MM.1S (cell line): Measurements from ENCODE around the gene CROCC2.

Experiments used
- DNase-seq: peaks from one replicate; pipeline ENCODE4 v3.0.0-alpha.2; 2015
- H2AFZ ChIP-seq: fragments of 300-600 bp; sonication (generic); 2 replicates; pipeline ENCODE4 v1.6.0; 2016; ENCODE audit warnings: antibody characterized with exemption, low read length
- H3F3A ChIP-seq: fragments of 300-600 bp; sonication (generic); 2 replicates; pipeline ENCODE4 v1.6.1; 2016; ENCODE audit warnings: mild to moderate bottlenecking, antibody characterized with exemption, low read length, moderate library complexity, mixed read lengths; ENCODE audit not compliant: insufficient read depth
- H3K27ac ChIP-seq: fragments of 300-600 bp; sonication (generic); 2 replicates; pipeline ENCODE4 v1.5.1; 2016; ENCODE audit warnings: mild to moderate bottlenecking, low read length
- H3K27me3 ChIP-seq: fragments of 300-600 bp; sonication (generic); replicated peaks from 2 replicates; pipeline ENCODE4 v1.6.0; 2016; ENCODE audit warnings: low read length; ENCODE audit not compliant: insufficient read depth
- H3K36me3 ChIP-seq: fragments of 300-600 bp; sonication (generic); replicated peaks from 2 replicates; pipeline ENCODE4 v1.6.1; 2016; ENCODE audit warnings: mild to moderate bottlenecking, low read length, mixed read lengths; ENCODE audit not compliant: insufficient read depth
- H3K4me1 ChIP-seq: fragments of 300-600 bp; sonication (generic); 2 replicates; pipeline ENCODE4 v1.6.1; 2016; ENCODE audit warnings: low read length, mixed read lengths
- H3K4me2 ChIP-seq: fragments of 300-600 bp; sonication (generic); 2 replicates; pipeline ENCODE4 v1.6.0; 2016; ENCODE audit warnings: low read depth, low read length
- H3K4me3 ChIP-seq: fragments of 300-600 bp; sonication (generic); 2 replicates; pipeline ENCODE4 v1.5.1; 2016; ENCODE audit warnings: low read length, mixed read lengths
- H3K79me2 ChIP-seq: fragments of 300-600 bp; sonication (generic); 2 replicates; pipeline ENCODE4 v1.6.1; 2016; ENCODE audit warnings: mixed run types, low read length, mixed read lengths
- H3K9ac ChIP-seq: fragments of 300-600 bp; sonication (generic); 2 replicates; pipeline ENCODE4 v1.6.1; 2016; ENCODE audit warnings: low read length, mixed read lengths
- H3K9me2 ChIP-seq: fragments of 300-600 bp; sonication (generic); replicated peaks from 2 replicates; pipeline ENCODE4 v1.6.1; 2016; ENCODE audit warnings: mild to moderate bottlenecking, low read length, mixed read lengths; ENCODE audit not compliant: insufficient read depth
- H3K9me3 ChIP-seq: fragments of 300-600 bp; sonication (generic); replicated peaks from 2 replicates; pipeline ENCODE4 v1.6.1; 2016; ENCODE audit warnings: mild to moderate bottlenecking, low read length, mixed read lengths; ENCODE audit not compliant: insufficient read depth
- H4K20me1 ChIP-seq: fragments of 300-600 bp; sonication (generic); 2 replicates; pipeline ENCODE4 v1.6.1; 2016; ENCODE audit warnings: mild to moderate bottlenecking, low read length, moderate library complexity, mixed read lengths; ENCODE audit not compliant: insufficient read depth
- EZH2 ChIP-seq: fragments of 300-600 bp; sonication (generic); optimal IDR thresholded peaks from 2 replicates; pipeline ENCODE3; 2017; ENCODE audit warnings: low read depth, mild to moderate bottlenecking, antibody characterized with exemption, low read length, mixed read lengths
- EZH2phosphoT487 ChIP-seq: fragments of 300-600 bp; sonication (generic); IDR thresholded peaks from 2 replicates; pipeline ENCODE4 v1.6.1; 2018; ENCODE audit warnings: antibody characterized with exemption, low read length
- TF ChIP-seq, protein P1 (sequence below): fragments of 300-600 bp; sonication (generic); IDR thresholded peaks from 2 replicates; pipeline ENCODE4 v1.5.1; 2016; ENCODE audit warnings: antibody characterized with exemption, low read length, mixed read lengths

Gene CROCC2

DNA sequence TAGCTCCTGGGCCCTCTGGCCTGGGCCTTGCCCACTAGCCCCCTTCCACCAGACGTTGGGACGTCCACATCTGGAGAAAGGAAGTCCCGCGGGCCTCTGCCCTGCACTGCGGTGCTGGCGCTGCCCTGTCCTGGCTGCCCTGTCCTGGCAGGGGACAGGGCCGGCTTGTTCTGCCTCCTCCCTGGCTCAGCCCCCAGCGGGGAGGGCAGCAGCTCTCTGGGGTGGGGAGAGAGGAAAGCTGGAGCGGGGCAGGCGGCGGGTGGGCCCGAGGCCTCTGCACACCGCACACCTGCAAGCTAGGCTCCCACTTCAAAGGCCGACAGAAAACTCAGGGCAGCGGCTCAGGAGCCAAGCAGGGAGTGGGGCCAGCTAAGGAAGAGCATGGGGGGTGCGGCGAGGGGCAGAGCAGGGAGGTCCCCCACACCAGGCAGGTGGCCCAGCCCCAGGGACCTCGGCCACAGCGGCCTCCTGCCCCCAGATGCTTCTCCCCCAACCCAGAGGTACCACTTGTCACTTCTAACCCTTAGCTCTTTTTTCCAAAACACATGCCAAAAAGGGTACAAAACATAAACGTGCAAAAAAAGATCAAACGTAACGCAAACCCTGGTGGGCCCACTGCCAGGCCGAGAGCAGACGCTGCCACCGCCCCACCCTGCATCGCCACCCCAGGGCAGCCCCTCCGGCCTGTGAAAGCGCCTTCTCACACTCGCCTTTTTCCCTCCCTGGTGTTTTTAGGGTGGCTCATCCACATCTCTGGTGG is 105.8 kb downstream of the CROCC2 start:
- no peak overlapping the region for H3K4me3 ChIP-seq
- no peaks in the 10 kb centered on the region for H3F3A ChIP-seq
- no peak overlapping the region for H3K9ac ChIP-seq
- H2AFZ ChIP-seq = no peak overlapping the region
- H3K36me3 ChIP-seq = no peaks in the 10 kb centered on the region
- H4K20me1 ChIP-seq = no peaks in the 10 kb centered on the region
- no peak overlapping the region for H3K27ac ChIP-seq
- H3K79me2 ChIP-seq = no peaks in the 10 kb centered on the region
- no peaks in the 10 kb centered on the region for H3K4me1 ChIP-seq
- TF ChIP-seq EZH2phosphoT487 (no peak), EZH2 (no peak)
- TF ChIP-seq, protein P1, sequence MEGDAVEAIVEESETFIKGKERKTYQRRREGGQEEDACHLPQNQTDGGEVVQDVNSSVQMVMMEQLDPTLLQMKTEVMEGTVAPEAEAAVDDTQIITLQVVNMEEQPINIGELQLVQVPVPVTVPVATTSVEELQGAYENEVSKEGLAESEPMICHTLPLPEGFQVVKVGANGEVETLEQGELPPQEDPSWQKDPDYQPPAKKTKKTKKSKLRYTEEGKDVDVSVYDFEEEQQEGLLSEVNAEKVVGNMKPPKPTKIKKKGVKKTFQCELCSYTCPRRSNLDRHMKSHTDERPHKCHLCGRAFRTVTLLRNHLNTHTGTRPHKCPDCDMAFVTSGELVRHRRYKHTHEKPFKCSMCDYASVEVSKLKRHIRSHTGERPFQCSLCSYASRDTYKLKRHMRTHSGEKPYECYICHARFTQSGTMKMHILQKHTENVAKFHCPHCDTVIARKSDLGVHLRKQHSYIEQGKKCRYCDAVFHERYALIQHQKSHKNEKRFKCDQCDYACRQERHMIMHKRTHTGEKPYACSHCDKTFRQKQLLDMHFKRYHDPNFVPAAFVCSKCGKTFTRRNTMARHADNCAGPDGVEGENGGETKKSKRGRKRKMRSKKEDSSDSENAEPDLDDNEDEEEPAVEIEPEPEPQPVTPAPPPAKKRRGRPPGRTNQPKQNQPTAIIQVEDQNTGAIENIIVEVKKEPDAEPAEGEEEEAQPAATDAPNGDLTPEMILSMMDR = no peak
- no peaks in the 10 kb centered on the region for H3K9me2 ChIP-seq
- no peak overlapping the region for H3K4me2 ChIP-seq
- peaks cover 39% of the 10 kb centered on the region for H3K27me3 ChIP-seq
- DNase-seq = no peak
- no peaks in the 10 kb centered on the region for H3K9me3 ChIP-seq

DNA sequence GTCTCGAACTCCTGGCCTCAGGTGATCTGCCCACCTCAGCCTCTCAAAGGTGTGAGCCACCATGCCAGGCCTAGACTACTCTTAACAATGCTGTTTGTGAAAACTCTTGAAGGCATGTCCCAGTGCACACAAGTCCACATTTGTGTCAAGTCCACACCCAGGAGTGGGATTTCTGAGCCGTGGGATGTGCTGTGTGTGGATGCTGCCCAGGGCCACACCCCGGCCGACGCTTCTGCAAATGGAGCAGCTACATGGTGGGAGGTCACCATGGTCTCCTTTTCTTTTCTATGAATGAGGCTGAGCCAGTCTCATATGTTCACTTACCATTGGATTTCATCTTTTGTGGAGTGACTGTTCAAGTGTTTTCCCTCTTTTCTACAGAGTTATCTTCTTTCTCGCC is 108.1 kb downstream of the CROCC2 start:
- H3K27me3 ChIP-seq = peaks cover 30% of the 10 kb centered on the region
- no peaks in the 10 kb centered on the region for H3K4me1 ChIP-seq
- H3K4me2 ChIP-seq = no peak overlapping the region
- TF ChIP-seq EZH2phosphoT487 = no peak
- TF ChIP-seq EZH2 = no peak
- TF ChIP-seq, protein P1 = no peak
- no peak overlapping the region for H3K27ac ChIP-seq
- H2AFZ ChIP-seq = no peak overlapping the region
- no peak overlapping the region for H3K9ac ChIP-seq
- H3F3A ChIP-seq = no peaks in the 10 kb centered on the region
- no peaks in the 10 kb centered on the region for H3K9me2 ChIP-seq
- no peaks in the 10 kb centered on the region for H3K79me2 ChIP-seq
- no peaks in the 10 kb centered on the region for H4K20me1 ChIP-seq
- H3K4me3 ChIP-seq = no peak overlapping the region
- H3K9me3 ChIP-seq = no peaks in the 10 kb centered on the region
- H3K36me3 ChIP-seq = no peaks in the 10 kb centered on the region
- DNase-seq = no peak

DNA sequence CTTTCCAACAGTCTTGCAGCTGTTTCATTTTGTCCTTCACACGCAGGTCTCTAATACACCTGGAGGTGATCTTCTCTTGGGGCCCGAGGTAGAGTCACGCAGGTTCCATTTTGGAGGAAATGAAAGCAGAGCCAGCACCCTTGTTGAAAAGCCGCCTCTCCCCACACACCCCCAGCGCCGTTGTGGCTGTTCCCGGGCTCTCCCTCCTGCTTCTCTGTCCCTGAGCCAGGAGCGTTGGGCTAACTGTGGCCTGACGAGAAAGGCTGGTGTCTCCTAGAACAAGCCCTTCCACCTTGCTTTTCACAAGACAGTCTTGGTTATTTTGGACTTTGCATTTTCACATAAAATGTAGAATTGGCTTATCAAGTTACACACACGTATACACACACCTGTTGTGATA is 108.6 kb downstream of the CROCC2 start:
- Histone ChIP-seq H3K9me3 (no peaks in the 10 kb centered on the region), H3K79me2 (no peaks in the 10 kb centered on the region), H2AFZ (no peak overlapping the region), H3K4me3 (no peak overlapping the region), H4K20me1 (no peaks in the 10 kb centered on the region), H3K27me3 (peaks cover 30% of the 10 kb centered on the region), H3K4me2 (no peak overlapping the region), H3F3A (no peaks in the 10 kb centered on the region), H3K4me1 (no peaks in the 10 kb centered on the region), H3K9ac (no peak overlapping the region), H3K36me3 (no peaks in the 10 kb centered on the region), H3K9me2 (no peaks in the 10 kb centered on the region), H3K27ac (no peak overlapping the region)
- DNase-seq = no peak
- TF ChIP-seq EZH2phosphoT487 (no peak), EZH2 (no peak)
- TF ChIP-seq, protein P1 = no peak
